Left ventricle myocardium inferior (tissue), 1 donor: ENCODE measurements around the gene FAM110D. TPM values are rescaled to one million over a fixed set of nuclear protein-coding genes. Genes with fewer than 3 reads are reported as not detected.

ENCODE experiments used
- DNase-seq: peaks from one replicate; pipeline ENCODE4 v3.0.0-alpha.2; 2020
- H3K27ac ChIP-seq: fragments of 200-600 bp; replicated peaks from 2 replicates; pipeline ENCODE4 v1.8.0; 2021
- H3K27me3 ChIP-seq: fragments of 200-600 bp; 2 replicates; pipeline ENCODE4 v1.8.0; 2021; ENCODE audit warnings: low read depth
- H3K36me3 ChIP-seq: fragments of 200-600 bp; 2 replicates; pipeline ENCODE4 v1.8.0; 2021
- H3K4me1 ChIP-seq: fragments of 200-600 bp; 2 replicates; pipeline ENCODE4 v1.8.0; 2021
- H3K4me3 ChIP-seq: fragments of 200-600 bp; 2 replicates; pipeline ENCODE4 v1.8.0; 2021; ENCODE audit warnings: mild to moderate bottlenecking, moderate library complexity
- H3K9me3 ChIP-seq: fragments of 200-600 bp; replicated peaks from 2 replicates; pipeline ENCODE4 v1.8.0; 2021
- CTCF ChIP-seq: fragments of 200-600 bp; IDR thresholded peaks from 2 replicates; pipeline ENCODE4 v1.8.0; 2021; ENCODE audit warnings: antibody characterized with exemption, mild to moderate bottlenecking, borderline replicate concordance
- intact Hi-C: fragments of 100-400 bp; cut with micrococcal nuclease; formaldehyde crosslinking; loops from one replicate; pipeline ENCODE4 v1.11.0; 2022
- total RNA-seq: library from RNA; stranded (reverse); fragmentation: NEBNext Ultra II Directional; extraction: Animal tissue kit (Norgen Biotek cat#: 25700); gene quantifications from one replicate; pipeline ENCODE4 v1.2.1, GENCODE V29; 2021
- donor health status: DM: no; HTN: yes; CAD: no; lungs with severe emphysema.

FAM110D gene
- total RNA-seq, 1 donor from 2014 or later = 3.1 TPM

GRCh38 chr1:26122988-26123973 is 35.6 kb upstream of the FAM110D start:
- no peaks in the 10 kb centered on the region for H3K27me3 ChIP-seq
- H3K4me3 ChIP-seq = no peak overlapping the region
- intact Hi-C loops = no loop called here
- H3K9me3 ChIP-seq = no peaks in the 10 kb centered on the region
- no peak for DNase-seq
- peaks cover 29% of the 10 kb centered on the region for H3K36me3 ChIP-seq
- H3K4me1 ChIP-seq = peaks cover 76% of the 10 kb centered on the region
- H3K27ac ChIP-seq = peak overlapping the region; percentile 65
- TF ChIP-seq CTCF = no peak

- no peak for TF ChIP-seq CTCF
- peak overlapping the region; percentile 65 for H3K27ac ChIP-seq
- intact Hi-C loops = no loop called here
- DNase-seq = no peak
- H3K27me3 ChIP-seq = no peaks in the 10 kb centered on the region
- peaks cover 67% of the 10 kb centered on the region for H3K4me1 ChIP-seq
- no peaks in the 10 kb centered on the region for H3K9me3 ChIP-seq
- no peak overlapping the region for H3K4me3 ChIP-seq
- peaks cover 15% of the 10 kb centered on the region for H3K36me3 ChIP-seq
Measured at GRCh38 chr1:26124418-26125331, 34.2 kb upstream of the FAM110D start.

DNA sequence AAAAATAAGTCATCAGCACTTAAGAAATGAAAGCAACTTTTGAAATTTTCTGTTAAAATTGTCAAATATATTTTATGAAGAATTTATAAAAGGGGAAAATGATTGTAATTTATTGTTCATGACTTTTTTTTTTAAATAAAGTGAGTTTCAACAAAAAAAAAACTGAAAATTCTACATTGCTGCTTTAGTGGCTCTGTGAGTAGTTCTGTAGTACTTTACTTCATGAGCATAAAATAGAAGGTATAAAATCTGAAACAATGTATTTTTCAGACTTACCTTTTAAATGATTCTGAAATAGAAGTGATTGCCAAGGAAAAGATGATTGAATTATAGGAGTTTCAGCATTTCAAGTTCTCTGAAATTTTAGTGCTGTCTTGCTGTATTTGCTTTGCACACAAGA is 33.5 kb upstream of the FAM110D start:
- Histone ChIP-seq H3K36me3 (peaks cover 11% of the 10 kb centered on the region), H3K27me3 (no peaks in the 10 kb centered on the region), H3K9me3 (no peaks in the 10 kb centered on the region), H3K27ac (no peak overlapping the region), H3K4me1 (peaks cover 62% of the 10 kb centered on the region), H3K4me3 (no peak overlapping the region)
- TF ChIP-seq CTCF = no peak
- intact Hi-C loops = no loop called here
- DNase-seq = no peak

GRCh38 chr1:26125946-26126320 is 32.9 kb upstream of the FAM110D start:
- no peaks in the 10 kb centered on the region for H3K9me3 ChIP-seq
- peak overlapping the region; percentile 54 for H3K27ac ChIP-seq
- intact Hi-C loops = no loop called here
- no peaks in the 10 kb centered on the region for H3K27me3 ChIP-seq
- peaks cover 62% of the 10 kb centered on the region for H3K4me1 ChIP-seq
- no peak for TF ChIP-seq CTCF
- DNase-seq = no peak
- peaks cover 8% of the 10 kb centered on the region for H3K36me3 ChIP-seq
- no peak overlapping the region for H3K4me3 ChIP-seq

DNA sequence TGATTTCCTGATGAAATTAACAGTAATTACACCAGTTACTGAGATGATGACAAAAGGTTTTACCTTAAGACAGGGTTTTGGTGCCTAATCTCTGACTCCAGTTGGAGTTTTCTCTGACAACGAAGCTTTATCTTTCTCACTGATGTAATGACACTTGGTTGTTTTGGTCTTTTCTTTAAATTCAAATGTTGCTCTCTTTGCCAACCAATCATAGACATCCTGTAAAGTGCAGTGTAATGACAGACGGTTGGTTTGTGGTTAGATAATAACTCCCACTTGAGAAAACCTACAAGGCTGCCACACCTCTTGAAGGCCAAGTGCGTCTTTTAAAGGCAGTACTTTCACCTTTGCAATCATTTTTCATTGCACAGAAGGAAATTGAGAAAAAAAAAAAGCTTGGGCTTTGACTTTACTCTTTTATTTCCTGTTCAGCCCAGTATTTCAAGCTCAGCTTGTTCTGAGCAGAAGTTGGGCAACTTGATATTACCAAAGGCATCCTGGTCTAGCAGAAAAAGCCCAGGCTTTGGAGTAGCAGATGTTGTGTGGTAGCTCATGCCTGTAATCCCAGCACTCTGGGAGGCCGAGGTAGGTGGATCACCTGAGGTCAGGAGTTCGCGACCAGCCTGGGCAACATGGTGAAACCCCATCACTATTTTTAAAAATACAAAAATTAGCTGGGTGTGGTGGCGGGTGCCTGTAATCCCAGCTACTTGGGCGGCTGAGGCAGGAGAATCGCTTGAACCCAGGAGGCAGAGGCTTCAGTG is 32.4 kb upstream of the FAM110D start:
- TF ChIP-seq CTCF = no peak
- Histone ChIP-seq H3K9me3 (no peaks in the 10 kb centered on the region), H3K27me3 (no peaks in the 10 kb centered on the region), H3K27ac (peak overlapping the region; percentile 54), H3K4me1 (peaks cover 57% of the 10 kb centered on the region), H3K36me3 (peaks cover 8% of the 10 kb centered on the region), H3K4me3 (no peak overlapping the region)
- intact Hi-C loops = no loop called here
- no peak for DNase-seq
